SU-DHL-6 (cell line): ENCODE measurements around the gene PPP6C.
"Not testable (repeated sequence)": the region's sequence is repeated elsewhere in the genome, so short reads cannot be mapped to it uniquely, and the experiment has no call there.

Experiments used
- H2AFZ ChIP-seq: fragments of 200-600 bp; sonication (generic); 2 replicates; pipeline ENCODE4 v1.6.1; 2014; ENCODE audit warnings: low read depth, mild to moderate bottlenecking, moderate library complexity, mixed read lengths, antibody characterized with exemption, low read length; ENCODE audit not compliant: severe bottlenecking
- H3F3A ChIP-seq: fragments of 200-600 bp; shearing (Covaris generic); 2 replicates; pipeline ENCODE4 v1.6.0; 2016; ENCODE audit warnings: antibody characterized with exemption, mild to moderate bottlenecking; ENCODE audit not compliant: insufficient read depth
- H3K27ac ChIP-seq: fragments of 200-600 bp; sonication (generic); 2 replicates; pipeline ENCODE4 v1.5.1; 2016; ENCODE audit warnings: low read depth, mild to moderate bottlenecking, low read length, moderate library complexity, mixed read lengths
- H3K27me3 ChIP-seq: fragments of 200-600 bp; sonication (generic), shearing (Covaris generic); 2 replicates; pipeline ENCODE4 v1.6.0; 2014; ENCODE audit warnings: mild to moderate bottlenecking, low read length
- H3K36me3 ChIP-seq: fragments of 200-600 bp; sonication (generic); 2 replicates; pipeline ENCODE4 v1.6.1; 2014; ENCODE audit warnings: mild to moderate bottlenecking, low read length, mixed read lengths
- H3K4me2 ChIP-seq: fragments of 300-600, 200-600 bp; shearing (Covaris generic), sonication (generic); 2 replicates; pipeline ENCODE4 v1.6.0; 2014; ENCODE audit warnings: low read length, low read depth, mild to moderate bottlenecking; ENCODE audit not compliant: poor library complexity, severe bottlenecking
- H3K4me3 ChIP-seq: fragments of 200-600 bp; sonication (generic); 2 replicates; pipeline ENCODE4 v1.5.1; 2014; ENCODE audit warnings: antibody characterized with exemption, low read length, mild to moderate bottlenecking, mixed read lengths; ENCODE audit not compliant: insufficient read depth, poor library complexity, severe bottlenecking
- H3K79me2 ChIP-seq: fragments of 200-600 bp; sonication (generic); 2 replicates; pipeline ENCODE4 v1.6.1; 2014; ENCODE audit warnings: mild to moderate bottlenecking, low read length, moderate library complexity; ENCODE audit not compliant: insufficient read depth
- H3K9ac ChIP-seq: fragments of 200-600 bp; sonication (generic); 2 replicates; pipeline ENCODE4 v1.7.0; 2014; ENCODE audit warnings: mild to moderate bottlenecking, low read length
- H3K9me2 ChIP-seq: fragments of 200-600 bp; sonication (generic); replicated peaks from 2 replicates; pipeline ENCODE4 v1.6.1; 2014; ENCODE audit warnings: low read length; ENCODE audit not compliant: insufficient read depth
- H3K9me3 ChIP-seq: fragments of 200-600 bp; sonication (generic); 2 replicates; pipeline ENCODE4 v1.6.1; 2014; ENCODE audit warnings: low read length, mixed read lengths; ENCODE audit not compliant: insufficient read depth
- H4K20me1 ChIP-seq: fragments of 200-600 bp; sonication (generic); 2 replicates; pipeline ENCODE4 v1.6.1; 2014; ENCODE audit warnings: low read depth, mild to moderate bottlenecking, antibody characterized with exemption, low read length, moderate library complexity, mixed read lengths
- EZH2phosphoT487 ChIP-seq: fragments of 200-600 bp; sonication (generic), shearing (Covaris generic); conservative IDR thresholded peaks from 2 replicates; pipeline ENCODE4 v1.6.1; 2018; ENCODE audit warnings: mild to moderate bottlenecking, antibody characterized with exemption, low read length, moderate library complexity, mixed read lengths
- TF ChIP-seq, protein P1 (sequence below): fragments of 200-600 bp; sonication (generic); IDR thresholded peaks from one replicate; pipeline ENCODE4 v1.5.1; 2017; ENCODE audit warnings: antibody characterized with exemption, mild to moderate bottlenecking, low read length, moderate library complexity; ENCODE audit not compliant: insufficient read depth, poor library complexity, severe bottlenecking

PPP6C gene

DNA sequence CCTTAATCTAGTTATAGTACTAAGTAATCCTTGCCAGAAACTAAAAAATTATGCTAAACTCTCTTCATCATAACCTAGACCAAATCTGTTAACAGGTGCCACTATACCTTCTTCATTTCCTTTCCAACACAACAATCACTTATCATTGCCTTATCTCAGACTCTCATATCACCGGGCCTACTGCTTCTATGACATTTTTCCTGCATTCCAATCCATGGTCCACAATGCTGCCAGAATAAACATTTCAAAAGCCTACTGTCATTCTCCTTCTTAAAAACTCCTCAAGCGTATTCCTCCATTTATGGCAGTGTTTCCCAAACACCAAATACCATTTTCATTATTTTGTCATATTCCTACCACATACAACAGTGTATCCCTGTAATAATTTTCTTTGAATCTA lies 6.5 kb downstream of the PPP6C start:
- TF ChIP-seq, protein P1, sequence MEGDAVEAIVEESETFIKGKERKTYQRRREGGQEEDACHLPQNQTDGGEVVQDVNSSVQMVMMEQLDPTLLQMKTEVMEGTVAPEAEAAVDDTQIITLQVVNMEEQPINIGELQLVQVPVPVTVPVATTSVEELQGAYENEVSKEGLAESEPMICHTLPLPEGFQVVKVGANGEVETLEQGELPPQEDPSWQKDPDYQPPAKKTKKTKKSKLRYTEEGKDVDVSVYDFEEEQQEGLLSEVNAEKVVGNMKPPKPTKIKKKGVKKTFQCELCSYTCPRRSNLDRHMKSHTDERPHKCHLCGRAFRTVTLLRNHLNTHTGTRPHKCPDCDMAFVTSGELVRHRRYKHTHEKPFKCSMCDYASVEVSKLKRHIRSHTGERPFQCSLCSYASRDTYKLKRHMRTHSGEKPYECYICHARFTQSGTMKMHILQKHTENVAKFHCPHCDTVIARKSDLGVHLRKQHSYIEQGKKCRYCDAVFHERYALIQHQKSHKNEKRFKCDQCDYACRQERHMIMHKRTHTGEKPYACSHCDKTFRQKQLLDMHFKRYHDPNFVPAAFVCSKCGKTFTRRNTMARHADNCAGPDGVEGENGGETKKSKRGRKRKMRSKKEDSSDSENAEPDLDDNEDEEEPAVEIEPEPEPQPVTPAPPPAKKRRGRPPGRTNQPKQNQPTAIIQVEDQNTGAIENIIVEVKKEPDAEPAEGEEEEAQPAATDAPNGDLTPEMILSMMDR, result no peak
- no peak for TF ChIP-seq EZH2phosphoT487
- no peaks in the 10 kb centered on the region for H3K9me3 ChIP-seq
- no peaks in the 10 kb centered on the region for H3K36me3 ChIP-seq
- no peaks in the 10 kb centered on the region for H4K20me1 ChIP-seq
- H2AFZ ChIP-seq, result no peak overlapping the region
- H3K27ac ChIP-seq, result no peak overlapping the region
- H3K4me2 ChIP-seq, result no peak overlapping the region
- no peak overlapping the region for H3K9ac ChIP-seq
- H3K4me3 ChIP-seq, result no peak overlapping the region
- H3K27me3 ChIP-seq, result no peaks in the 10 kb centered on the region
- no peaks in the 10 kb centered on the region for H3K9me2 ChIP-seq
- H3K79me2 ChIP-seq, result peaks cover 100% of the 10 kb centered on the region
- no peaks in the 10 kb centered on the region; the same call in 1 of the 2 replicates for H3F3A ChIP-seq

DNA sequence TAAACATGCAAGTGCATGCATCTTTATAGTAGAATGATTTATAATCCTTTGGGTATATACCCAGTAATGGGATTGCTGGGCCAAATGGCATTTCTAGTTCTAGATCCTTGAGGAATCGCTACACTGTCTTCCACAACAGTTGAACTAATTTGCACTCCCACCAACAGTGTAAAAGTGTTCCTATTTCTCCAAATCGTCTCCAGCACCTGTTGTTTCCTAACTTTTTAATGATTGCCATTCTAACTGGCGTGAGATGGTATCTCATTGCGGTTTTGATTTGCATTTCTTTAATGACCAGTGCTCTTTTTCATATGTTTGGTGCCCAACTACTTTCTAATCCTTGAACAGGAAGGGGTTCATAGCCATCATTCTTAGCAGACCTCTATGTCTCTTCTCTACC lies 7.8 kb downstream of the PPP6C start:
- not testable (repeated sequence) for H3F3A ChIP-seq, H3K36me3 ChIP-seq, H2AFZ ChIP-seq, H3K27me3 ChIP-seq, H3K9ac ChIP-seq, H3K9me2 ChIP-seq, H3K4me2 ChIP-seq, H3K9me3 ChIP-seq, H4K20me1 ChIP-seq, H3K4me3 ChIP-seq, H3K27ac ChIP-seq
- H3K79me2 ChIP-seq, result peaks cover 100% of the 10 kb centered on the region

DNA sequence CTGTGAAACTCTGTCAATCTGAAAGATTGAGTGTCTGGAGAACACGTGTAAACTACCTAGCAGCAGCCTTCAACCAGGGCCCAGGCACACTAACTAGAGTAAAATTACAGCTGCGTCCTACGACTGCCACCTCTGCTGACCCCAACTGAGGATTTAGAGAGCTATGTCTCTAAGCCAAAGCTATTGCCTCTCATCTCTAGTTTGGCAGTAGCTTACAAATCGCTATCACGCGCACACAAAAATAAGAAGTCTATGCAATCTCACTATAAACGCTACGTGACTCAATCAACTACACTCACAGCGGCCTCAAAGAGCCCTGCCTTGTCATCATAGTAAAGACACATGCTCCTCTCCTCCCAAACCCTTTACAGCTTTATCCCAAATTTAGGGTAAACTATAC lies 8.7 kb downstream of the PPP6C start:
- Histone ChIP-seq H3K27ac (no peak overlapping the region), H2AFZ (no peak overlapping the region), H3F3A (no peaks in the 10 kb centered on the region; the same call in 1 of the 2 replicates), H3K79me2 (peaks cover 100% of the 10 kb centered on the region), H4K20me1 (0 out of 2 replicates have a peak, but pooled peaks cover 2% of the 10 kb centered on the region), H3K27me3 (no peaks in the 10 kb centered on the region), H3K4me3 (no peak overlapping the region), H3K9me3 (no peaks in the 10 kb centered on the region), H3K4me2 (no peak overlapping the region), H3K9me2 (no peaks in the 10 kb centered on the region), H3K36me3 (no peaks in the 10 kb centered on the region), H3K9ac (no peak overlapping the region)
- TF ChIP-seq EZH2phosphoT487, result no peak
- TF ChIP-seq, protein P1, result no peak

DNA sequence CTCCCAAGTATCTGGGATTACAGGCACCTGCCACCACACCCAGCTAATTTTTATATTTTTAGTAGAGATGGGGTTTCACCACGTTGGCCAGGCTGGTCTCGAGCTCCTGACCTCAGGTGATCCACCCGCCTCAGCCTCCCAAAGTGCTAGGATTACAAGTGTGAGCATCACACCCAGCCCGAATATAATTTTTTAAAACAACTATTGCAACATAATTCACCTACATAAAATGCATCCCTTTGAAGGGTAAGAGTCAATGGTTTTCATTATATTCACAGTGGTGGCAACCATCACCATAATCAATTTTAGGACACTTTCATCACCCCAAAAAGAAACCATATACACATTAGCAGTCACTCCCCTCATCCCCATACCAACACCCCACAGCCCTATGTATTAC lies 9.8 kb downstream of the PPP6C start:
- not testable (repeated sequence) for H3K27me3 ChIP-seq, H3K9me3 ChIP-seq, H3K9me2 ChIP-seq, H4K20me1 ChIP-seq, H3K4me2 ChIP-seq, H3K4me3 ChIP-seq, H2AFZ ChIP-seq, H3K27ac ChIP-seq, H3K9ac ChIP-seq, H3F3A ChIP-seq, H3K36me3 ChIP-seq
- H3K79me2 ChIP-seq, result peaks cover 100% of the 10 kb centered on the region
